Measurements from ENCODE around the gene ORAI3.
"Not testable (repeated sequence)": the region's sequence is repeated elsewhere in the genome, so short reads cannot be mapped to it uniquely, and the experiment has no call there.

ORAI3 gene

GRCh38 chr16:30924076-30924912 is 24.6 kb upstream of the ORAI3 start:
- no peak for DNase-seq

- no peak for DNase-seq
These were observed 23.8 kb upstream of the ORAI3 start for GRCh38 chr16:30924913-30925631.

GRCh38 chr16:30925632-30925987 is 23.3 kb upstream of the ORAI3 start:
- no peak for DNase-seq

GRCh38 chr16:30925995-30926811 is 22.7 kb upstream of the ORAI3 start:
- no peak for DNase-seq

GRCh38 chr16:30926937-30927788 is 21.7 kb upstream of the ORAI3 start:
- no peak for DNase-seq

- DNase-seq, result no peak
These were observed 21.0 kb upstream of the ORAI3 start for GRCh38 chr16:30927789-30928378.

- no peak for DNase-seq
These were observed 20.5 kb upstream of the ORAI3 start for GRCh38 chr16:30928390-30928789.

GRCh38 chr16:30929167-30929566 is 19.7 kb upstream of the ORAI3 start:
- no peak for DNase-seq

GRCh38 chr16:30930160-30930571 is 18.7 kb upstream of the ORAI3 start:
- DNase-seq, result no peak

- no peak for DNase-seq
These were observed 17.7 kb upstream of the ORAI3 start for GRCh38 chr16:30931068-30931650.

- DNase-seq, result no peak
These were observed 13.9 kb upstream of the ORAI3 start for GRCh38 chr16:30934827-30935557.

GRCh38 chr16:30937692-30938091 is 11.2 kb upstream of the ORAI3 start:
- no peak for DNase-seq

GRCh38 chr16:30939571-30939970 is 9.3 kb upstream of the ORAI3 start:
- DNase-seq, result not testable (repeated sequence)

- no peak for DNase-seq
These were observed 7.1 kb upstream of the ORAI3 start for GRCh38 chr16:30941600-30942425.

- no peak for DNase-seq
These were observed 6.5 kb upstream of the ORAI3 start for GRCh38 chr16:30942426-30942806.

- no peak for DNase-seq
These were observed 4.5 kb upstream of the ORAI3 start for GRCh38 chr16:30944352-30944751.

- DNase-seq, result no peak
These were observed 2.0 kb upstream of the ORAI3 start for GRCh38 chr16:30946671-30947540.

GRCh38 chr16:30947541-30947858 is 1.4 kb upstream of the ORAI3 start:
- no peak for DNase-seq
